ENCODE measurements around the gene GUCY1A2. TPM values are rescaled to one million over a fixed set of nuclear protein-coding genes. Genes with fewer than 3 reads are reported as not detected.

GUCY1A2 gene
- total and polyA plus RNA-seq, 2 donors (not counting 3 experiments of a cell fraction or from before 2014, with no cell fraction given) = 0.02 to 0.03 TPM

DNA sequence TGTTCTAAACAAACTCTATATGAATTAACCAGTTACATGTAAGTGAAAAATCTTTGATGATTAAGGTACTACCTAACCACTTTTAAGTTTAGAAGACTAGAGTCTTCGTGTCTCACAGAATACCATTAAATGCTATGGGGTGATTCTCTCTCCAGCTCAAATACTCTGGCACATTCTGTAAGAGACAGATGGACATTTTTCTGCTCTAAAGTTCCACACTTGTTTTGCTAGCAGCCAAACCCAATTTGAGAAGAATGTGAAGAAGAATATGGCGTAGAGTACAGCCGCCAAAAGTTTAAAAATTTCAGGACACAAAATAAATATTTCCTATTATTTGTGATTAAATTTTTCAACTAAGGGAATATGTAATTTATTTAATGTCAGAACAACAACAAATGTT is 339.1 kb downstream of the GUCY1A2 start:
- no peak overlapping the region for H3K27ac ChIP-seq (ENCODE audit: insufficient read depth, low read depth, low read length)
- no peaks in the 10 kb centered on the region for H3K9me1 ChIP-seq (replicated peaks; ENCODE audit: control insufficient read depth, extremely low read depth, insufficient read depth, low read length)
- no peaks in the 10 kb centered on the region for H4K20me1 ChIP-seq (replicated peaks; ENCODE audit: control insufficient read depth, extremely low read depth, insufficient read depth, low read length)
- no peak overlapping the region for H3K9ac ChIP-seq (replicated peaks; ENCODE audit: extremely low read depth, insufficient read depth, low read length)
- H3K27me3 ChIP-seq (ENCODE audit: control insufficient read depth in 2 of 2, insufficient read depth in 2 of 2, low read length in 2 of 2) = no peaks in the 10 kb centered on the region
- BruUV-seq (replicated peaks) = no TSS peak
- TF ChIP-seq, protein P1, sequence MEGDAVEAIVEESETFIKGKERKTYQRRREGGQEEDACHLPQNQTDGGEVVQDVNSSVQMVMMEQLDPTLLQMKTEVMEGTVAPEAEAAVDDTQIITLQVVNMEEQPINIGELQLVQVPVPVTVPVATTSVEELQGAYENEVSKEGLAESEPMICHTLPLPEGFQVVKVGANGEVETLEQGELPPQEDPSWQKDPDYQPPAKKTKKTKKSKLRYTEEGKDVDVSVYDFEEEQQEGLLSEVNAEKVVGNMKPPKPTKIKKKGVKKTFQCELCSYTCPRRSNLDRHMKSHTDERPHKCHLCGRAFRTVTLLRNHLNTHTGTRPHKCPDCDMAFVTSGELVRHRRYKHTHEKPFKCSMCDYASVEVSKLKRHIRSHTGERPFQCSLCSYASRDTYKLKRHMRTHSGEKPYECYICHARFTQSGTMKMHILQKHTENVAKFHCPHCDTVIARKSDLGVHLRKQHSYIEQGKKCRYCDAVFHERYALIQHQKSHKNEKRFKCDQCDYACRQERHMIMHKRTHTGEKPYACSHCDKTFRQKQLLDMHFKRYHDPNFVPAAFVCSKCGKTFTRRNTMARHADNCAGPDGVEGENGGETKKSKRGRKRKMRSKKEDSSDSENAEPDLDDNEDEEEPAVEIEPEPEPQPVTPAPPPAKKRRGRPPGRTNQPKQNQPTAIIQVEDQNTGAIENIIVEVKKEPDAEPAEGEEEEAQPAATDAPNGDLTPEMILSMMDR (IDR thresholded peaks at IDR 0.05; ENCODE audit: extremely low read depth in 1 of 2, insufficient read depth in 1 of 2, low read depth in 1 of 2, low read length in 2 of 2) = no peak
- no peak for TF ChIP-seq POLR2A (IDR thresholded peaks at IDR 0.05; ENCODE audit: low read depth, low read length)
- no peak for TF ChIP-seq JUN (IDR thresholded peaks at IDR 0.05; ENCODE audit: borderline replicate concordance, insufficient read depth, insufficient read length, low read depth)
- no peak for TF ChIP-seq EZH2 (IDR thresholded peaks at IDR 0.05; ENCODE audit: borderline replicate concordance, low read depth, low read length, severe bottlenecking)
- no peak for TF ChIP-seq GATA2 (IDR thresholded peaks at IDR 0.05; ENCODE audit: insufficient read depth, insufficient read length, low read depth, low read length)
- TF ChIP-seq, protein P2, sequence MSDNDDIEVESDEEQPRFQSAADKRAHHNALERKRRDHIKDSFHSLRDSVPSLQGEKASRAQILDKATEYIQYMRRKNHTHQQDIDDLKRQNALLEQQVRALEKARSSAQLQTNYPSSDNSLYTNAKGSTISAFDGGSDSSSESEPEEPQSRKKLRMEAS (IDR thresholded peaks at IDR 0.05; ENCODE audit: insufficient read depth, insufficient read length) = no peak
- TF ChIP-seq FOS (IDR thresholded peaks at IDR 0.05; ENCODE audit: borderline replicate concordance, insufficient read depth, low read length) = no peak
- TF ChIP-seq POLR2AphosphoS5 (IDR thresholded peaks at IDR 0.05; ENCODE audit: insufficient read depth, low read depth, low read length) = no peak
- TF ChIP-seq MYC (IDR thresholded peaks at IDR 0.05; ENCODE audit: low read depth, low read length) = no peak
- intact Hi-C loops (cut with micrococcal nuclease) = no loop called here
- dilution Hi-C loops (cut with MboI; ENCODE audit: extremely low pct_ligation_motif_present, low sequenced_read_pairs) = no loop called here
- H3K4me3 ChIP-seq (replicated peaks in 1 of 3; ENCODE audit: insufficient read depth in 1 of 3, low read depth in 1 of 3, low read length in 3 of 3) = no peak overlapping the region
- ChIA-PET CTCF (no interaction called here), POLR2A (no interaction called here)
- no peak overlapping the region for H3K4me2 ChIP-seq (ENCODE audit: insufficient read depth, low read length)
- no peaks in the 10 kb centered on the region for H3K4me1 ChIP-seq (ENCODE audit: control insufficient read depth, extremely low read depth, insufficient read depth, low read length)
- DNase-seq (ENCODE audit: low read depth, low spot score) (no peak), FAIRE-seq (no peak)
- H3K79me2 ChIP-seq (ENCODE audit: control insufficient read depth, insufficient read depth, low read length) = no peaks in the 10 kb centered on the region
- H2AFZ ChIP-seq (ENCODE audit: low read depth, low read length) = no peak overlapping the region
- H3K9me3 ChIP-seq (replicated peaks; ENCODE audit: control insufficient read depth, insufficient read depth, low read length) = no peaks in the 10 kb centered on the region
- no peaks in the 10 kb centered on the region for H3K36me3 ChIP-seq (ENCODE audit: control insufficient read depth in 2 of 2, extremely low read depth in 1 of 2, insufficient read depth in 2 of 2, low read length in 2 of 2)
